ENCODE results near the gene ITPR2. TPM values are rescaled to one million over a fixed set of nuclear protein-coding genes. Genes with fewer than 3 reads are reported as not detected.
A peak's percentile ranks its signal among the peaks of the same experiment; 100 is the strongest.

The ITPR2 gene
- total RNA-seq, 2 experiments from 2014 or later: 40.3 to 40.5 TPM

DNA sequence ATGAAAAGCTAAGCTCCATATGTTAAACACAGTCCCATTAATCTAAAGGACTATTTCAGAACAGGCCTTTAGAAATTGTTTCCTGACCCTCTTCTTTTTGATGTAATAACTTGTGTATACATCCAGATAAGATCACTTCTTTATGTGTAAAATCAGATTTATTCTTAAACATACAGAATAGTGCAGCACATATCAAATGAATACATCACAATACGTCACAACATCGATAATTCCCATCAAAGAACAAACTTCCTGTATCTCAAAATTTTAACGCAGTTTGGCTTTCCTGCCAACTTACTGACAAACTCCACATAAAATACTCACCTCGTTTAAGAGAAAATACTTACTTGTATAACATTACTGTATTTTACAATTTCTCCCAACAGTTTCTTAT lies 108.7 kb downstream of the ITPR2 start:
- Mint-ChIP-seq H3K27me3 (no peaks in the 10 kb centered on the region), H3K4me1 (peaks cover 19% of the 10 kb centered on the region), H3K27ac (no peak overlapping the region), H3K36me3 (ENCODE audit: low read depth) (peaks cover 13% of the 10 kb centered on the region), H3K9me3 (no peaks in the 10 kb centered on the region), H3K4me3 (no peak overlapping the region)
- no peak for DNase-seq
- POLR2A ChIA-PET: no interaction called here
- CTCF ChIA-PET: no interaction called here

DNA sequence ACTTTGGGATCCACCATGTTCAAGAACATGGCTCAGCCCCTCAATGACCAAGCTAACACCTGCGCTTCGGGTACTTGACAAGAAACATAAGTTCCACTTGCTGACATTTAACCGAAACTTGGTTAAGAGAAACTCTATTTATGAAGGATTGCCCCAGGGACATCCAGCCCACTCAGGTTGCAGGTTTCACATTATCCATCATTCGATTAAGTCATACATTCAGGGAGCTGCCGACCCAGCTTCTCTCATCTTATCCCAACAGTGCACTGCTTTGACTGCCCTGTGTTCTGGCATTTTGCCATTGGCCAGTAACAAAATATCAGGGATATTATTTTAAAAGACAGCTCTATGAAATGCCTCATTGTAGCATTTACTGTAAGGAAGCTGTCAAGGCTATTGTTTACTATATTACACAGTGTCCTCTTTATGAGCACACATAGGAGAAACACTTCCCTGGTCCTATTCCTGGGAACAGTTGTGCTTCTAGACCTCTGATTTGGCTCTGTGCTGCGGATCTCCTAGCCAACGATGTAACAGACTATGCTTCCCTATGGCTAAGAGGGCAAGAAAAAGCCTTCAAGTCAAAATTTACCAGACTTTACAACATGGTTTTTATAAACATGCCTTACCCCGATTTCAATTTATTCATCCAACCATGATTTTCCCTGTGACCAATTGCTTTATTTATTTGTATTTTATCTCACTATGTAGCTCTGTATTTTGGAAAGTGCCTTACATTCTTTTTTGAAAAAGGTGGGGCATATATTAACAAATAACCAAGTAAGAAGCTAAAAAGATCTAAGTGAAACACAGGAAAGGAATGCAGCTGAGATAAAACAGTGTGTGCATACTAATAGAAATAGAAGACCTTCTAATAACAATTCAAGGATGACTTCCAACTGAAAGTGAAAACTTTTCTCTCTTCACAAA lies 109.3 kb downstream of the ITPR2 start:
- DNase-seq: no peak
- Mint-ChIP-seq H3K4me1 (peaks cover 16% of the 10 kb centered on the region), H3K9me3 (no peaks in the 10 kb centered on the region), H3K4me3 (no peak overlapping the region), H3K27me3 (no peaks in the 10 kb centered on the region), H3K27ac (no peak overlapping the region), H3K36me3 (ENCODE audit: low read depth) (peaks cover 13% of the 10 kb centered on the region)
- POLR2A ChIA-PET: no interaction called here
- CTCF ChIA-PET: no interaction called here

DNA sequence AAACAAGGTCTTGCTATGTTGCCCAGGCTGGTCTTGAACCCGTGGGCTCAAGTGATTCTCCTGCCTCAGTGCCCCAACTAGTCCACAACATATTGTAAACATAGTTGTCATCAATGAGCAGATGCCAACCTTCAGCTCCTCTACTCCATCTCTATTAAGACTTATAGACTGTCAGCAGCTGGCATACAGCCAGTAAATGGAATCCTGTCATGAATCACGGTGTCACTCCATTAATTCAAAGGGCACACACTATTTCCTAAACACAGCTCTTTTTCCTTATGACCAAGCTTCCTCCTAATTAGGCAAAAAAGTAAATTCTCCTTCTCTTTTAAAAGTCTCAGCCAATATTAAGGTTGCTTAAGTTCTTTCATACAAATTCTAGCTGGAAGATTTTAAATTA lies 111.2 kb downstream of the ITPR2 start:
- ChIA-PET POLR2A (no interaction called here), CTCF (no interaction called here)
- Mint-ChIP-seq H3K27ac (peak overlapping the region; percentile 19), H3K27me3 (no peaks in the 10 kb centered on the region), H3K4me3 (no peak overlapping the region), H3K36me3 (ENCODE audit: low read depth) (peaks cover 13% of the 10 kb centered on the region), H3K4me1 (peaks cover 16% of the 10 kb centered on the region), H3K9me3 (no peaks in the 10 kb centered on the region)
- DNase-seq: no peak

DNA sequence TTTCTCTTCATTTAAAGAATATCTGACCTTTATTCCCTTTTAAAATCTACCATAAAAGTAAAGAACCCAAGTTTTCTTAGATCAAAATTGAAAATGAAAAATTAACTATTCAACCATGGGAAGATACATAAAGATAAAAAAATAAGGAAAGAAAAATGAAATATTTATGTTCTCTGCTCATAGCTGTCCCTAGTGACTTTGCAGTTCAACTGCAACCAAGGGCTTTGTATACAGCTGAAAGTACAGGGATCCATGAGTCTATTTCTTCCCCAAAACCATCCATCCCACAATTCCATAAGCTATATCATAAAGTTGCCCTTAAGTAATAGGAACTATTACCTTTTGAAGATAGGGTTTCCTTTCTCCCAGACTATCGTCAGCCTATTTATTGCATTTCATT lies 113.1 kb downstream of the ITPR2 start:
- Mint-ChIP-seq H3K27ac (no peak overlapping the region), H3K4me1 (peaks cover 5% of the 10 kb centered on the region), H3K9me3 (no peaks in the 10 kb centered on the region), H3K4me3 (no peak overlapping the region), H3K36me3 (ENCODE audit: low read depth) (peaks cover 17% of the 10 kb centered on the region), H3K27me3 (no peaks in the 10 kb centered on the region)
- DNase-seq: no peak
- ChIA-PET CTCF (no interaction called here), POLR2A (no interaction called here)

DNA sequence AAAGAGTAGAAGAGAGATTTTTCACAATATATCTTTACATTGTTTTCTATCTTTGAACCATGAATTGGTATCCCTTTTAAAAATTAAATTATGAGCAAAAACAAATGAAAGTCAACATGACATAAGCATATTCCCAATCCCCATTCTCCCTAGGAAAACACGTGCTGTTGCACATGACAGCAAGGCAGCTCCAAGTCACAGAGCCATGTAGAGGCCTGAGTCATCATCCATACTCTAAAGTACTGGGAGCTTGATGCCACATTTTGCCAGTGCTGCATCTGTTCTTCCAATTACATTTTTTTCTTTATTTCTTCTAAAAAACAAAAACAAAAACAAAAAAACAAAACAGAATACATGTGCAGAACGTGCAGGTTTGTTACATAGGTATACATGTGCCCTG lies 115.2 kb downstream of the ITPR2 start:
- H3K36me3 Mint-ChIP-seq (ENCODE audit: low read depth): peaks cover 9% of the 10 kb centered on the region
- no peaks in the 10 kb centered on the region for H3K27me3 Mint-ChIP-seq
- peaks cover 2% of the 10 kb centered on the region for H3K4me1 Mint-ChIP-seq
- POLR2A ChIA-PET: no interaction called here
- no peak for DNase-seq
- CTCF ChIA-PET: no interaction called here
- no peak overlapping the region for H3K27ac Mint-ChIP-seq
- no peaks in the 10 kb centered on the region for H3K9me3 Mint-ChIP-seq
- no peak overlapping the region for H3K4me3 Mint-ChIP-seq

DNA sequence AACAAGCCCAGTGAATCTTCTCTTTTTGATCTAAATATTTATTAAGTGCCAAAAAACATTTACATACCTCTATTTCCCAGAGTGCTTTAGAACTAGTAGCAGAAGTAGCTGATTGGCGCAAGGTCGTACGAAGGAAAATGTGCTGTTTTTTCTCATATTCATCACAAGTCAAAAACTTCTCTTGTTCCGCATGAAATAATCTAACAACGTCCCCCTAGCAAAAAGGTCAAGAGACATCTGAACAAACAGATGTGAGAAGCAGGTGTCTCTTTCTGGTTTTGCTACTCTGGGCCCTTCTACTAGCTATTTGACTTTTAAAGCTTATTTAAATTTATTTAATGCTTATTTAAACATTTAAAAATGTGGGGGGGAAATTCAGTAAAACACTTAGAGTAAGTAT lies 117.8 kb downstream of the ITPR2 start:
- Mint-ChIP-seq H3K4me1 (no peaks in the 10 kb centered on the region), H3K36me3 (ENCODE audit: low read depth) (peaks cover 15% of the 10 kb centered on the region), H3K4me3 (no peak overlapping the region), H3K27me3 (no peaks in the 10 kb centered on the region), H3K9me3 (no peaks in the 10 kb centered on the region), H3K27ac (no peak overlapping the region)
- ChIA-PET CTCF (no interaction called here), POLR2A (no interaction called here)
- DNase-seq: no peak

GRCh38 chr12:26713885-26714383 lies 119.1 kb downstream of the ITPR2 start:
- H3K4me1 Mint-ChIP-seq: no peaks in the 10 kb centered on the region
- peaks cover 17% of the 10 kb centered on the region for H3K36me3 Mint-ChIP-seq (ENCODE audit: low read depth)
- POLR2A ChIA-PET: no interaction called here
- no peak overlapping the region for H3K4me3 Mint-ChIP-seq
- CTCF ChIA-PET: no interaction called here
- no peak for DNase-seq
- H3K27me3 Mint-ChIP-seq: no peaks in the 10 kb centered on the region
- no peak overlapping the region for H3K27ac Mint-ChIP-seq
- no peaks in the 10 kb centered on the region for H3K9me3 Mint-ChIP-seq

- H3K4me3 Mint-ChIP-seq: no peak overlapping the region
- H3K9me3 Mint-ChIP-seq: no peaks in the 10 kb centered on the region
- H3K27ac Mint-ChIP-seq: no peak overlapping the region
- peaks cover 22% of the 10 kb centered on the region for H3K36me3 Mint-ChIP-seq (ENCODE audit: low read depth)
- H3K27me3 Mint-ChIP-seq: no peaks in the 10 kb centered on the region
- ChIA-PET CTCF (interaction anchor here (0.6 kb wide), 1 partner anchor 237 kb away, joined by 3 read pairs; no protein-coding TSS in a partner anchor), POLR2A (no interaction called here)
- no peaks in the 10 kb centered on the region for H3K4me1 Mint-ChIP-seq
- no peak for DNase-seq
Measured at GRCh38 chr12:26712892-26713291, 120.1 kb downstream of the ITPR2 start.

DNA sequence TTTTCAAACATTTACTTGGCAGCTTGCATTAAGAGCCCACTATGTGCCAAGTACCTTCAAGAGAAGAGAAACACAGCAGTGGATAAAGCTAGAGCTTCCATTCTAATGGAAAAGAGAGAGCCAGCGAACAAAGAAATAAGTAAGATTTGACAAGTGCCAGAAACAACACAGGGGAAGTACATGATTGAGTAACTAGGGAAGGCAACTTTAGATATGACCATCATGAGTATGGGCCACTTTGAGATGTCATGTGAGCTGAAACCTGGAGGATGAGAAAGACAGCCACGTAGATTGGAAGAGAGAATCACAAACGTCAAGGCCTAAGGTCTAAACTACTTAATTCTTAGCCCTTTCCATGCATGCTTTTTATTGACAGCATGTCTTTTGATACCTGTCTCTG lies 121.4 kb downstream of the ITPR2 start:
- POLR2A ChIA-PET: no interaction called here

GRCh38 chr12:26711072-26711471 lies 121.9 kb downstream of the ITPR2 start:
- no peak for DNase-seq
- no peaks in the 10 kb centered on the region for H3K27me3 Mint-ChIP-seq
- ChIA-PET POLR2A (no interaction called here), CTCF (no interaction called here)
- H3K27ac Mint-ChIP-seq: no peak overlapping the region
- H3K9me3 Mint-ChIP-seq: no peaks in the 10 kb centered on the region
- no peak overlapping the region for H3K4me3 Mint-ChIP-seq
- H3K4me1 Mint-ChIP-seq: no peaks in the 10 kb centered on the region
- H3K36me3 Mint-ChIP-seq (ENCODE audit: low read depth): peaks cover 22% of the 10 kb centered on the region

More for the DNA sequence above, 121.4 kb downstream of the ITPR2 start:
- H3K27ac Mint-ChIP-seq: no peak overlapping the region
- no peak overlapping the region for H3K4me3 Mint-ChIP-seq
- H3K9me3 Mint-ChIP-seq: no peaks in the 10 kb centered on the region
- H3K36me3 Mint-ChIP-seq (ENCODE audit: low read depth): peaks cover 22% of the 10 kb centered on the region
- DNase-seq: no peak
- CTCF ChIA-PET: no interaction called here
- no peaks in the 10 kb centered on the region for H3K27me3 Mint-ChIP-seq
- H3K4me1 Mint-ChIP-seq: no peaks in the 10 kb centered on the region

- H3K4me3 Mint-ChIP-seq: no peak overlapping the region
- peaks cover 10% of the 10 kb centered on the region for H3K36me3 Mint-ChIP-seq (ENCODE audit: low read depth)
- ChIA-PET CTCF (no interaction called here), POLR2A (no interaction called here)
- H3K4me1 Mint-ChIP-seq: no peaks in the 10 kb centered on the region
- no peak overlapping the region for H3K27ac Mint-ChIP-seq
- no peaks in the 10 kb centered on the region for H3K27me3 Mint-ChIP-seq
- no peak for DNase-seq
- no peaks in the 10 kb centered on the region for H3K9me3 Mint-ChIP-seq
Measured at GRCh38 chr12:26705851-26706250, 127.1 kb downstream of the ITPR2 start.

DNA sequence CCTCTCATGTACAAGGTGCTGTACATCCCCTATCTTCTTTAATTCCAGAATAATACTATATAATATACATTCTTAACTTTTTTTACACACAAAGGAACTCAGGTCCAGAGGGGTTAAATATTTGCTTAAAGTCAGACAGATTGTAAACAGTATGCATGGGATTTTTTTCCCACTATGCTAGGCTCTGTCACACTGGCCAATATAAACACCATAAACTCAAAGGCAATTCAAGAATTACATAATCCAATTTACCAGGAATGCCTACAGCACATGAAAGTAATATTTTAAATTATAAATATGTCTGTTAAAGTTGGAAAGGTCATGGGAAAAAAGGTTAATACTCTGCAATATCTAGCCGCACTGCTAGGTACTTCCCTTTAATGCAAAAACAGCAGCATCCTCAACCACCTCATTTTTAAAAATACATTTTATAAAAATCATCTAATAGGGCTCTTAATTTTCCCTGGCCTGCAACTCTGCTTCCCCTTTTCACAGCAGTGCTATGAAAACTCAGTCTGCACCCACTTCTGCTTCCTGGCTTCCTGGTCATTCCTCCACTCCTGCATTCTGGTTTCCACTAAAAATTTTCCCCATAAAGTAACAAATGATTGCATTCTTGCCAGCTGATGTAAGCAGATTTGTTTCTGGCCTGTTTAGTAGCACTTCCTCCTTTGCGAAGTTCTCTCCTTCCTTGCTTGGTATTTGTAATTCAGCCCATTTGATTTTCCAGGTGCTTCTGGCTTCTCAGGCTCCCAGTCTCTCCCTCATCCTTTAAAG lies 128.1 kb downstream of the ITPR2 start:
- Mint-ChIP-seq H3K27me3 (no peaks in the 10 kb centered on the region), H3K4me3 (no peak overlapping the region), H3K4me1 (no peaks in the 10 kb centered on the region), H3K36me3 (ENCODE audit: low read depth) (peaks cover 7% of the 10 kb centered on the region), H3K9me3 (no peaks in the 10 kb centered on the region), H3K27ac (no peak overlapping the region)
- ChIA-PET POLR2A (no interaction called here), CTCF (no interaction called here)
- DNase-seq: no peak

GRCh38 chr12:26704214-26704613 lies 128.8 kb downstream of the ITPR2 start:
- ChIA-PET POLR2A (no interaction called here), CTCF (no interaction called here)
- H3K27ac Mint-ChIP-seq: no peak overlapping the region

More at GRCh38 chr12:26704214-26704613, 128.8 kb downstream of the ITPR2 start:
- no peak for DNase-seq
- Mint-ChIP-seq H3K27me3 (no peaks in the 10 kb centered on the region), H3K36me3 (ENCODE audit: low read depth) (peaks cover 7% of the 10 kb centered on the region), H3K4me1 (no peaks in the 10 kb centered on the region), H3K9me3 (no peaks in the 10 kb centered on the region), H3K4me3 (no peak overlapping the region)

Measured in activated CD4-positive, alpha-beta T cell treated with anti-CD3 and anti-CD28 coated beads, Interleukin-2, amount 10 ng/mL, durations not matched to agents 7 days and 5 days (primary cell).